Endometrial microvascular endothelial cells (primary cell): ENCODE measurements around the gene INSIG2. TPM values are rescaled to one million over a fixed set of nuclear protein-coding genes. Genes with fewer than 3 reads are reported as not detected.

ENCODE experiments used
- total RNA-seq: library from RNA; depleted of rRNA; stranded (reverse); fragments of >200 nt; gene quantifications from one replicate; pipeline ENCODE4 v1.2.3, GENCODE V29; 2015; ENCODE audit errors: inconsistent ontology term

INSIG2 gene
- total RNA-seq, 1 donor from 2014 or later, result 8.0 TPM

Other genes with a start within 250 kb of the INSIG2 start
- gene CCDC93, start 74.4 kb upstream of the INSIG2 start, total RNA-seq, result 16.4 TPM